ENCODE data around the gene DECR2. TPM values are rescaled to one million over a fixed set of nuclear protein-coding genes. Genes with fewer than 3 reads are reported as not detected.
A peak's percentile ranks its signal among the peaks of the same experiment; 100 is the strongest.

Gene DECR2
- total and polyA plus RNA-seq, 2 of the 13 experiments (the other 11 are each of a cell fraction or from before 2014, with no cell fraction given) = 36.3 to 44.6 TPM

GRCh38 chr16:363110-363765, 38.4 kb upstream of the DECR2 start (continued):
- 0 out of 2 replicates have a peak, but pooled peaks have one; percentile 12 for TF ChIP-seq PAXIP1 (CRISPR knock-in tag; conservative IDR thresholded peaks at IDR 0.05)
- 0 out of 2 replicates have a peak, but pooled peaks have one; percentile 15 for TF ChIP-seq ZBTB38 (CRISPR knock-in tag; IDR thresholded peaks at IDR 0.05)
- TF ChIP-seq RXRA (CRISPR knock-in tag; IDR thresholded peaks at IDR 0.05) = 0 out of 2 replicates have a peak, but pooled peaks have one; percentile 30
- TF ChIP-seq ZFX (CRISPR knock-in tag; IDR thresholded peaks at IDR 0.05; ENCODE audit: low read depth) = peak; percentile 47; the same call in 1 of the 2 replicates
- 0 out of 2 replicates have a peak, but pooled peaks have one; percentile 27 for TF ChIP-seq ZSCAN25 (CRISPR knock-in tag; IDR thresholded peaks at IDR 0.05)

- Histone ChIP-seq H3K4me2 (ENCODE audit: low read depth, low read length) (peak overlapping the region; percentile 90), H4K20me1 (ENCODE audit: insufficient read depth, low read length) (no peaks in the 10 kb centered on the region), H3K4me3 (replicated peaks in 1 of 3; ENCODE audit: insufficient read depth in 1 of 3, low read depth in 2 of 3, low read length in 3 of 3) (peak overlapping the region; percentile 32 to 73 (median 42); a peak in 5 of 6 replicates), H3K27me3 (ENCODE audit: control insufficient read depth in 1 of 2, insufficient read depth in 2 of 2, low read length in 2 of 2) (peaks cover 1 to 13% of the 10 kb centered on the region in 2 experiments; a peak in 4 of 5 replicates), H3K9me3 (ENCODE audit: low read length) (no peaks in the 10 kb centered on the region), H2AFZ (ENCODE audit: low read length) (no peak overlapping the region), H3K27ac (ENCODE audit: extremely low read length, insufficient read depth, low read length) (no peak overlapping the region), H3K4me1 (ENCODE audit: insufficient read depth, low read length) (peaks cover 74% of the 10 kb centered on the region), H3K9ac (ENCODE audit: insufficient read depth, low read depth, low read length) (0 out of 2 replicates have a peak overlapping the region, but pooled peaks have one; percentile 15), H3K79me2 (ENCODE audit: insufficient read depth, low read length) (no peaks in the 10 kb centered on the region), H3K36me3 (replicated peaks in 1 of 2; ENCODE audit: control insufficient read depth in 1 of 2, insufficient read depth in 2 of 2, low read length in 2 of 2) (peaks cover 4 to 20% of the 10 kb centered on the region in 2 experiments; a peak in 4 of 5 replicates)
- no peak for FAIRE-seq
- BruUV-seq (replicated peaks) = no TSS peak
- in situ Hi-C loops (cut with HindIII; ENCODE audit: extremely low pct_ligation_motif_present, low pct_unique_long_range_greater_than_20kb) (loop anchor here (5.0 kb wide), 1 partner anchor 92 kb away; no protein-coding TSS in a partner anchor), intact Hi-C loops (cut with micrococcal nuclease; ENCODE audit: unreplicated experiment) (loop anchor here (5.0 kb wide), 2 partner anchors 137 to 247 kb away; partner anchors contain the start of gene LUC7L)
- DNase-seq (ENCODE audit: low spot score) = no peak
- peak; percentile 2; the same call in 1 of the 3 replicates for ATAC-seq
- POLR2A ChIA-PET = interaction anchor here (0.9 to 2.7 kb wide), 3 partner anchors 11 to 22 kb away, joined by 3 to 15 read pairs (median 4); partner anchors contain the start of gene AXIN1
- CTCF ChIA-PET (ENCODE audit: low intra/inter-chr PET ratio, low total read pairs) = interaction anchor here (0.9 kb wide), 1 partner anchor 257 kb away, joined by 3 read pairs; no protein-coding TSS in a partner anchor
- 7% methylated on average over 11 of the region's 24 CpGs for WGBS (ENCODE audit: low lambda C conversion rate)
- TF ChIP-seq AFF4 (CRISPR knock-in tag; IDR thresholded peaks at IDR 0.05) (no peak), POLR2A (IDR thresholded peaks at IDR 0.05; ENCODE audit: insufficient read depth in 1 of 2, low read depth in 2 of 2, low read length in 2 of 2) (peak in 1 of 2 experiments; percentile 29; a peak in 1 of 4 replicates), ZMYM4 (CRISPR knock-in tag; IDR thresholded peaks at IDR 0.05) (peak; percentile 33; the same call in 1 of the 2 replicates), MTF2 (CRISPR knock-in tag; IDR thresholded peaks at IDR 0.05; ENCODE audit: borderline replicate concordance) (0 out of 2 replicates have a peak, but pooled peaks have one; percentile 39)
Observed at GRCh38 chr16:363766-364490, 37.8 kb upstream of the DECR2 start.

Data from HepG2 (cell line).